ENCODE data around the gene WWC2. TPM values are rescaled to one million over a fixed set of nuclear protein-coding genes. Genes with fewer than 3 reads are reported as not detected.

The WWC2 gene
- total RNA-seq, 1 experiment from 2014 or later: 82.8 TPM

DNA sequence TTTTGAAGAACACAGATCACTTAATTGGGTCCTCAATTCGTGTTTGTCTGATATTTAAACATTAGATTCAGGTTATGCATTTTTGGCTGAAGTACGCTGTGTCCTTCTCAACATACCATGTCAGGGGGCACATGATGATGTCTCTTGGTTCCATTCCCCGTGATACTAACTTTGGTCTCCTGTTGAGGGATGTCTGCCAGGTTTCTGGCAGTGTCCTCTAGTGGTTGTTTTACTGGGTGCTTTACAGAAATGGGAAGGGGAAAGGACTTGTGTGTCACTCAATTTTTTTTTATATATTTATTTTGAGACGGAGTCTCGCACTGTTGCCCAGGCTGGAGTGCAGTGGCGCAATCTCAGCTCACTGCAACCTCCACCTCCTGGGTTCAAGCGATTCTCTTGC is 58.2 kb downstream of the WWC2 start:
- TF ChIP-seq CTCF (conservative IDR thresholded peaks at IDR 0.05; ENCODE audit: low read depth, low read length) (peak; percentile 30; the same call in 1 of the 2 replicates), EZH2 (IDR thresholded peaks at IDR 0.05; ENCODE audit: borderline replicate concordance, low read depth, low read length, poor library complexity, severe bottlenecking) (no peak)
- no peak for DNase-seq (ENCODE audit: low spot score)
- CTCF ChIA-PET: no interaction called here
- Histone ChIP-seq H3K27me3 (replicated peaks; ENCODE audit: insufficient read depth, low read depth, low read length, poor library complexity) (no peaks in the 10 kb centered on the region), H3K4me1 (ENCODE audit: insufficient read depth, low read length, poor library complexity, severe bottlenecking) (peaks cover 6% of the 10 kb centered on the region), H3K36me3 (ENCODE audit: insufficient read depth, low read length, poor library complexity, severe bottlenecking) (no peaks in the 10 kb centered on the region), H3K9me3 (ENCODE audit: low read depth, low read length, poor library complexity, severe bottlenecking) (no peaks in the 10 kb centered on the region), H3K27ac (ENCODE audit: low read depth, low read length, poor library complexity, severe bottlenecking) (no peak overlapping the region), H3K4me3 (ENCODE audit: low read depth, low read length, poor library complexity, severe bottlenecking) (no peak overlapping the region)
- BruUV-seq (replicated peaks): no TSS peak
- intact Hi-C loops (cut with micrococcal nuclease; ENCODE audit: unreplicated experiment): no loop called here
- POLR2A ChIA-PET (ENCODE audit: low non-redundant PET): no interaction called here

- intact Hi-C loops (cut with micrococcal nuclease; ENCODE audit: unreplicated experiment): no loop called here
- no TSS peak for BruUV-seq (replicated peaks)
- H3K4me1 ChIP-seq (ENCODE audit: insufficient read depth, low read length, poor library complexity, severe bottlenecking): peaks cover 6% of the 10 kb centered on the region
- H3K36me3 ChIP-seq (ENCODE audit: insufficient read depth, low read length, poor library complexity, severe bottlenecking): no peaks in the 10 kb centered on the region
- no peak for DNase-seq (ENCODE audit: low spot score)
- ChIA-PET POLR2A (ENCODE audit: low non-redundant PET) (no interaction called here), CTCF (no interaction called here)
- H3K9me3 ChIP-seq (ENCODE audit: low read depth, low read length, poor library complexity, severe bottlenecking): no peaks in the 10 kb centered on the region
- no peak overlapping the region for H3K4me3 ChIP-seq (ENCODE audit: low read depth, low read length, poor library complexity, severe bottlenecking)
- TF ChIP-seq EZH2 (IDR thresholded peaks at IDR 0.05; ENCODE audit: borderline replicate concordance, low read depth, low read length, poor library complexity, severe bottlenecking) (no peak), CTCF (conservative IDR thresholded peaks at IDR 0.05; ENCODE audit: low read depth, low read length) (no peak)
- H3K27me3 ChIP-seq (replicated peaks; ENCODE audit: insufficient read depth, low read depth, low read length, poor library complexity): no peaks in the 10 kb centered on the region
- H3K27ac ChIP-seq (ENCODE audit: low read depth, low read length, poor library complexity, severe bottlenecking): no peak overlapping the region
These were observed 59.0 kb downstream of the WWC2 start for GRCh38 chr4:183158062-183158461.

DNA sequence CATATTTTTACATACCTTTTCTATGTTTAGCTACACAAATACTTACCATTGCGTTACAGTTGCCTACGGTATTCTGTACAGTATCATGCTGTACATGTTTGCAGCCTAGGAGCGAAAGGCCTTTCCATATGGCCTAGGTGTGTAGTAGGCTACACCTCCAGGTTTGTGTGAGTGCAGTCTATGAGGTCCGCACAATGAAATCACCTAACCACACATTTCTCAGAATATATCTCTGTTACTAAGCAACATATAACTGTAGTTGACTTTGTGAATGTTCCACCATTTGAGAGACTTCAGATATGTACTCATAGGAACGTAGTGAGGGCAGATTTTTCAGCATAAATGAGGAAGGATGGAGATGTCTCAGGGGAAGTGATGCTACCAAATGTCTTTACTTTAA is 62.6 kb downstream of the WWC2 start:
- no peak for TF ChIP-seq EZH2 (IDR thresholded peaks at IDR 0.05; ENCODE audit: borderline replicate concordance, low read depth, low read length, poor library complexity, severe bottlenecking)
- no peak for TF ChIP-seq CTCF (conservative IDR thresholded peaks at IDR 0.05; ENCODE audit: low read depth, low read length)
- DNase-seq (ENCODE audit: low spot score): no peak
- Histone ChIP-seq H3K9me3 (ENCODE audit: low read depth, low read length, poor library complexity, severe bottlenecking) (no peaks in the 10 kb centered on the region), H3K4me1 (ENCODE audit: insufficient read depth, low read length, poor library complexity, severe bottlenecking) (peaks cover 22% of the 10 kb centered on the region), H3K27ac (ENCODE audit: low read depth, low read length, poor library complexity, severe bottlenecking) (no peak overlapping the region), H3K4me3 (ENCODE audit: low read depth, low read length, poor library complexity, severe bottlenecking) (no peak overlapping the region), H3K36me3 (ENCODE audit: insufficient read depth, low read length, poor library complexity, severe bottlenecking) (no peaks in the 10 kb centered on the region), H3K27me3 (replicated peaks; ENCODE audit: insufficient read depth, low read depth, low read length, poor library complexity) (no peaks in the 10 kb centered on the region)
- intact Hi-C loops (cut with micrococcal nuclease; ENCODE audit: unreplicated experiment): no loop called here
- ChIA-PET CTCF (no interaction called here), POLR2A (ENCODE audit: low non-redundant PET) (no interaction called here)
- no TSS peak for BruUV-seq (replicated peaks)
